ENCODE results near the gene CCDC107.

- TF ChIP-seq CTCF (IDR thresholded peaks at IDR 0.05) (no peak), POLR2A (IDR thresholded peaks at IDR 0.05) (no peak)
Measured at GRCh38 chr9:35706951-35707350, 48.9 kb downstream of the CCDC107 start.

Data from right lobe of liver (tissue), 4 donors.